RWPE2 (cell line): Measurements from ENCODE around the gene CDC42BPB.

Experiments
- ATAC-seq: fragments of 200-7000 bp; cut with Tn5 transposase; 3 replicates; pipeline ENCODE4 v1.9.1; 2021; ENCODE audit warnings: low read depth
- DNase-seq: peaks from one replicate; pipeline ENCODE4 v3.0.0-alpha.2; 2020; ENCODE audit warnings: low spot score
- H3K27ac ChIP-seq: fragments of 450-650 bp; 2 replicates; pipeline ENCODE4 v1.5.1; 2017; ENCODE audit warnings: mild to moderate bottlenecking; ENCODE audit not compliant: poor library complexity, severe bottlenecking
- H3K27me3 ChIP-seq: fragments of 250-450 bp; sonication (Bioruptor Pico); 2 replicates; pipeline ENCODE4 v1.5.1; 2021; ENCODE audit warnings: mild to moderate bottlenecking, moderate library complexity; ENCODE audit not compliant: insufficient read depth, poor library complexity, severe bottlenecking
- H3K36me3 ChIP-seq: fragments of 250-450 bp; sonication (Bioruptor Pico); 2 replicates; pipeline ENCODE4 v1.5.1; 2020; ENCODE audit warnings: low read depth, mild to moderate bottlenecking, moderate library complexity
- H3K4me1 ChIP-seq: fragments of 250-450 bp; sonication (Bioruptor Pico); 2 replicates; pipeline ENCODE4 v1.5.1; 2021; ENCODE audit warnings: mild to moderate bottlenecking, moderate library complexity; ENCODE audit not compliant: insufficient read depth, poor library complexity, severe bottlenecking
- H3K4me3 ChIP-seq: fragments of 250-450 bp; sonication (Bioruptor Pico); 2 replicates; pipeline ENCODE4 v1.5.1; 2021; ENCODE audit warnings: mild to moderate bottlenecking, moderate library complexity; ENCODE audit not compliant: severe bottlenecking
- H3K9me3 ChIP-seq: fragments of 250-450 bp; sonication (Bioruptor Pico); 2 replicates; pipeline ENCODE4 v1.5.1; 2021; ENCODE audit warnings: mild to moderate bottlenecking, moderate library complexity; ENCODE audit not compliant: severe bottlenecking
- TF ChIP-seq, protein P1 (sequence below): fragments of 450-650 bp; IDR thresholded peaks from one replicate; pipeline ENCODE4 v1.5.1; 2017; ENCODE audit warnings: mild to moderate bottlenecking, moderate library complexity; ENCODE audit not compliant: poor library complexity, severe bottlenecking

The CDC42BPB gene, protein sequence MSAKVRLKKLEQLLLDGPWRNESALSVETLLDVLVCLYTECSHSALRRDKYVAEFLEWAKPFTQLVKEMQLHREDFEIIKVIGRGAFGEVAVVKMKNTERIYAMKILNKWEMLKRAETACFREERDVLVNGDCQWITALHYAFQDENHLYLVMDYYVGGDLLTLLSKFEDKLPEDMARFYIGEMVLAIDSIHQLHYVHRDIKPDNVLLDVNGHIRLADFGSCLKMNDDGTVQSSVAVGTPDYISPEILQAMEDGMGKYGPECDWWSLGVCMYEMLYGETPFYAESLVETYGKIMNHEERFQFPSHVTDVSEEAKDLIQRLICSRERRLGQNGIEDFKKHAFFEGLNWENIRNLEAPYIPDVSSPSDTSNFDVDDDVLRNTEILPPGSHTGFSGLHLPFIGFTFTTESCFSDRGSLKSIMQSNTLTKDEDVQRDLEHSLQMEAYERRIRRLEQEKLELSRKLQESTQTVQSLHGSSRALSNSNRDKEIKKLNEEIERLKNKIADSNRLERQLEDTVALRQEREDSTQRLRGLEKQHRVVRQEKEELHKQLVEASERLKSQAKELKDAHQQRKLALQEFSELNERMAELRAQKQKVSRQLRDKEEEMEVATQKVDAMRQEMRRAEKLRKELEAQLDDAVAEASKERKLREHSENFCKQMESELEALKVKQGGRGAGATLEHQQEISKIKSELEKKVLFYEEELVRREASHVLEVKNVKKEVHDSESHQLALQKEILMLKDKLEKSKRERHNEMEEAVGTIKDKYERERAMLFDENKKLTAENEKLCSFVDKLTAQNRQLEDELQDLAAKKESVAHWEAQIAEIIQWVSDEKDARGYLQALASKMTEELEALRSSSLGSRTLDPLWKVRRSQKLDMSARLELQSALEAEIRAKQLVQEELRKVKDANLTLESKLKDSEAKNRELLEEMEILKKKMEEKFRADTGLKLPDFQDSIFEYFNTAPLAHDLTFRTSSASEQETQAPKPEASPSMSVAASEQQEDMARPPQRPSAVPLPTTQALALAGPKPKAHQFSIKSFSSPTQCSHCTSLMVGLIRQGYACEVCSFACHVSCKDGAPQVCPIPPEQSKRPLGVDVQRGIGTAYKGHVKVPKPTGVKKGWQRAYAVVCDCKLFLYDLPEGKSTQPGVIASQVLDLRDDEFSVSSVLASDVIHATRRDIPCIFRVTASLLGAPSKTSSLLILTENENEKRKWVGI (N-terminal part only)

DNA sequence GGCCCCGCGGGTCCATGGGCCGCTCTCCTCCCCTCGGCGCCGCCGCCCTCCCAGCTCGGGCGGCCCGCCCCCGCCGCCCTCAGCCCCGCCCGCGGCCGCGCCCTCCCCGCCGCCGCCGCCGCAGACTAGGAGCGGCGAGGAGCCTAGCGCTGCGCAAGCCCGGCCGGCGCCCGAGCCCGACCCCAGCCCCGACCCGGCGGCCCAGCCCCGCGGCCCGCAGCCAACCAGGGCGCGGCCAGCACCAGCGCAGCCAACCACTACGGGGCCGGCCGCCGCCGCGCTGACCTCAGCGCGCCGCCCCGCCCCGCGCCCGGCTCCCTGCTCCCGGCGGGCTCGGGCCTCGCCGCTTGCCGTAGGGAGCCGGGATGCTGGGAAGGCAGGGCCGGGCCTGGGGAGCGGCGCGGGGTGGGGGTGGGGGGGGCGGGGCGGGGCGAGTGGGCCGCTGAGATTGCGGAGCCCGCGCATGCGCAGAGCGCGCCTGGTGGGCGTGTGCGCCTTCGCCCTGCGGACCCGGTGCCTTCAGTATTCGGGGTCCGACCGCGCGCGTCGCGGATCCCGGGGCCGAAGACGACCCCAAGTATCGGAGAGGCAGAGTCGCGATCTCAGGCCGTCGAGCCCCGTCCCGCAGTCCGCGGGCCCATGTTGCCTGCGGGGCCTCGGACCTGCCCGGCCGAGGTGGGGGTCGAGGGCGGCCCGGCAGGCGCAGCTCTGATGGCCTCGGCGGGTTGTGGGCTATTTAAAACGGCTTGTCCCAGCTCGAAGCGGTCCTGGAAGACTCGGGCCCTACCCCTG lies at the start of gene CDC42BPB:
Gene CDC42BPB, minus strand, starts transcription at position 178 of the 792 bp plus-strand sequence. CDS start 376 bp downstream, outside the sequence.
- ATAC-seq (peak; percentile 92), DNase-seq (peak; percentile 95)
- H3K4me3 ChIP-seq, result peak within 1 kb of the TSS; percentile 80
- peak within 1 kb of the TSS; percentile 80 for H3K27ac ChIP-seq
- no peaks in the 10 kb centered on the region for H3K9me3 ChIP-seq
- H3K27me3 ChIP-seq, result no peaks in the 10 kb centered on the region
- TF ChIP-seq, protein P1, sequence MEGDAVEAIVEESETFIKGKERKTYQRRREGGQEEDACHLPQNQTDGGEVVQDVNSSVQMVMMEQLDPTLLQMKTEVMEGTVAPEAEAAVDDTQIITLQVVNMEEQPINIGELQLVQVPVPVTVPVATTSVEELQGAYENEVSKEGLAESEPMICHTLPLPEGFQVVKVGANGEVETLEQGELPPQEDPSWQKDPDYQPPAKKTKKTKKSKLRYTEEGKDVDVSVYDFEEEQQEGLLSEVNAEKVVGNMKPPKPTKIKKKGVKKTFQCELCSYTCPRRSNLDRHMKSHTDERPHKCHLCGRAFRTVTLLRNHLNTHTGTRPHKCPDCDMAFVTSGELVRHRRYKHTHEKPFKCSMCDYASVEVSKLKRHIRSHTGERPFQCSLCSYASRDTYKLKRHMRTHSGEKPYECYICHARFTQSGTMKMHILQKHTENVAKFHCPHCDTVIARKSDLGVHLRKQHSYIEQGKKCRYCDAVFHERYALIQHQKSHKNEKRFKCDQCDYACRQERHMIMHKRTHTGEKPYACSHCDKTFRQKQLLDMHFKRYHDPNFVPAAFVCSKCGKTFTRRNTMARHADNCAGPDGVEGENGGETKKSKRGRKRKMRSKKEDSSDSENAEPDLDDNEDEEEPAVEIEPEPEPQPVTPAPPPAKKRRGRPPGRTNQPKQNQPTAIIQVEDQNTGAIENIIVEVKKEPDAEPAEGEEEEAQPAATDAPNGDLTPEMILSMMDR, result no peak
- peaks cover 12% of the 10 kb centered on the region for H3K4me1 ChIP-seq
- H3K36me3 ChIP-seq, result peaks cover 8% of the 10 kb centered on the region

DNA sequence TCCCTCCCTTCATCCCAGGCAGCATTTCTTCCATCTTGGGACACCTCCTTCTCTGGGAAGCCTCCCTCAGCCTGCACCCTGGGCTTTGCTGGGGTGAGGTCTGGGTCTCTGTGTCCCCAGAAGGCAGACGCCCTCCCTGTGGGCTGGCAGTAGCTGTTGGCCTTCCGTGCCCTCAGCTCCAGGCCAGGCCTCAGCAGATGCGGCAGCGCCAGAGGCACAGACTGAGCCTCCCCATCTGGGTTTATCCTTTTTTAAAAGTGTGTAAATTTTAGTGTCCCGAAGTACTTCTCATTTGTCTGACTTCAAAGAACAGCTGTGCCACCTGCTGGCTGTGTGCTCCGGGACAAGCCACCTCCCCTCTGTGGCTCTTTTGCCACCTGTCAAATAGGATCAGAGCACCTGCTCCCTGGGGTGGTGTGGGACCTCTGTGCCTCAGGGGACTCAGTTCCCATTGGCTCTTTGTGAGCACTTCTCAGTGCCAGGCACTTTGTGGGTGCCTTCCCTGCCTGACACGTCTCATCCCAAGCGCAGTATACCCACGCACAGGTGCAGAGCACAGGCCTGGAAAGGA lies 48.3 kb upstream of the CDC42BPB start:
- Histone ChIP-seq H3K9me3 (no peaks in the 10 kb centered on the region), H3K4me1 (peaks cover 16% of the 10 kb centered on the region), H3K36me3 (no peaks in the 10 kb centered on the region), H3K27ac (no peak overlapping the region), H3K27me3 (peaks cover 24% of the 10 kb centered on the region), H3K4me3 (no peak overlapping the region)
- TF ChIP-seq, protein P1, result no peak
- DNase-seq (no peak), ATAC-seq (no peak)

DNA sequence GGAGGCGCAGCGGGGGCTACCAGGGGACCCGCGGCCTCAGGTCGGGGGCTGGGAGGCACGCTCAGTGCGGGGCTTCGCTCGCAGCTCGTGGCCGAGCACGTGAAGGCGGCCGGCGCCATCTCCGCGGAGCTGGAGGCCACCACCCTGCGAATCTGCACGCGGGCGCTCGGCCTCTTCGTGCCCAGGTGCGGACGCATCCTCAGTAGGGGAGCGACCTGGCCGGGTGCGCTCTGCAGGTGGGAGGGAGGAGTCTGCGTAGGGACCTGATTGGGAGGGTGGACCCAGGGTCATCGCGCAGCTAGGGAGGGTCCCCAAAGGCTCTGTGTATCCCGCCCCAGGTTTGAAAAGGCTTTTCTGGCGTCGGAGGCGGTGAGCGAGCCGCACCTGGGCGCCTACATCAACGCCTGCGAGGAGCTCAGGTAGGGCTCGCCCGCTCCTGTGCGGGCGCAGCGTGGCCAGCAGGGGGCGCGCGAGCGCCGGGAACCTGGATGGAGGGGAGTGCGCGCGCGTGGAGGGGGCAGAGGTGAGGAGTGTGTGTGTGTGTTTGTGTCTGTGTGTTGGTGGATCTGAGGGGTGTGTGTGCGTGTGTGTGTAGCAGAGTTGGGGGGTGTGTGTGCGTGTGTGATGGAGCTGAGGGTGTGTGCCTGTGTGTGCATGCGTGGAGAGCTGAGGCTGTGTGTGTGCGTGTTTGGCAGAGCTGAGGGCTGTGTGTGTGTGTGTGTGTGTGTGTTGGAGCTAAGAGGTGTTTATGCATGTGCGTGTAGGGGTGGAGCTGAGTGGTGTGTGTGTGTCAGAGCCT lies 47.5 kb upstream of the CDC42BPB start:
- TF ChIP-seq, protein P1, result peak; percentile 99
- no peak for DNase-seq
- peak; percentile 76 for ATAC-seq
- Histone ChIP-seq H3K27ac (no peak overlapping the region), H3K4me3 (no peak overlapping the region), H3K9me3 (no peaks in the 10 kb centered on the region), H3K36me3 (no peaks in the 10 kb centered on the region), H3K4me1 (peaks cover 8% of the 10 kb centered on the region), H3K27me3 (peaks cover 24% of the 10 kb centered on the region)

DNA sequence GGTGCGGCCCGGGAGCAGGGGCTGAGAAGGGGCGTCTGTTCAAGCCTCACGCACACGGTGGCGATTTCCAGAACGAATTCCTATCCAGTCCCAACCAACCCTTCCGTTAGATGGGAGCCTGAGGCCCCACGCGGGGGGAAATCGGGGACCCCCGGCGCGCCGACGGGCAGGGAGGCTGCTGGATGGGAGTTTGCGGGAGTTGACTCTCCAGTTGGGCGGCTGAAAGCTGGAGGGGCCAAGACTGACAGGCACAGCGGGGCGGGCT lies 47.0 kb upstream of the CDC42BPB start:
- H3K4me1 ChIP-seq, result peaks cover 5% of the 10 kb centered on the region
- ATAC-seq, result no peak
- no peaks in the 10 kb centered on the region for H3K9me3 ChIP-seq
- no peak overlapping the region for H3K4me3 ChIP-seq
- H3K36me3 ChIP-seq, result no peaks in the 10 kb centered on the region
- no peak overlapping the region for H3K27ac ChIP-seq
- H3K27me3 ChIP-seq, result peaks cover 24% of the 10 kb centered on the region
- TF ChIP-seq, protein P1, result no peak
- DNase-seq, result no peak
